ENCODE data around the gene GHITM.
"Not testable (repeated sequence)": the region's sequence is repeated elsewhere in the genome, so short reads cannot be mapped to it uniquely, and the experiment has no call there.

The GHITM gene

DNA sequence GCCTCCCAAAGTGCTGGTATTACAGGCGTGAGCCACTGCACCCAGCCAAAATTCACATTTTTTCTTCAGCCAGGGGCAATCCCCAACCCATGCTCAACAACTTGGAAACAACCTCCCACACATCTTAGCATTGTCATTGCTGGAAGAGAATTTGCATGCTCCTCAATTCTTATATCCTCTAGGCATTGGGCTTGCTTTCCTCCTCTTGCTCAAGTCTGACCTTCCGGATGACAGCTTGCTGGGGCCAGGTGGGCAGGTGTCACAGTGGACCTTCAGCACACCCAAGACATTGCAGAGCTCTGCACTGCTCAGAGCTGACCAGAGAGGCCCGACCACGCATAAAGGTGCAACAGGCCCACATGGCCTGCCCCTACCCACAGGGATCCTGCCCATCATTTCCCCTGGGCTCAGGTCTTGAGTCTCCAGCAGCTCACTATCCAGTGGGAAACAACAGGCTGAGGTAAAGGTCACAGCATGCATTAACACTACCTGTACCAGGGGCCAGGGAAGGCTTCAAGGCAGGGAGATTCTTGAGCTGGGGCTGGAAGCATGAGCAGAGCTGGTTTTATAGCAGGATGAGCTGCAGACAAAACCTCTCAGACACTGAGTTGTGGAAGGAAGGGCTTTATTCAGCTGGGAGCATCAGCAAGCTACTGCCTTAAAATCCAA is 27.4 kb downstream of the GHITM start:
- DNase-seq (ENCODE audit: low read depth): no peak
- Histone ChIP-seq H3K4me3 (ENCODE audit: low read length) (no peak overlapping the region), H3K36me3 (ENCODE audit: control insufficient read depth, insufficient read depth, low read length, severe bottlenecking) (no peaks in the 10 kb centered on the region), H3K27me3 (replicated peaks; ENCODE audit: control insufficient read depth, insufficient read depth, low read length) (peaks cover 20% of the 10 kb centered on the region), H3K4me1 (ENCODE audit: control insufficient read depth, insufficient read depth, low read length) (peaks cover 2% of the 10 kb centered on the region), H3K9ac (ENCODE audit: low read length) (no peak overlapping the region), H3K9me3 (ENCODE audit: control insufficient read depth, low read length) (no peaks in the 10 kb centered on the region)

DNA sequence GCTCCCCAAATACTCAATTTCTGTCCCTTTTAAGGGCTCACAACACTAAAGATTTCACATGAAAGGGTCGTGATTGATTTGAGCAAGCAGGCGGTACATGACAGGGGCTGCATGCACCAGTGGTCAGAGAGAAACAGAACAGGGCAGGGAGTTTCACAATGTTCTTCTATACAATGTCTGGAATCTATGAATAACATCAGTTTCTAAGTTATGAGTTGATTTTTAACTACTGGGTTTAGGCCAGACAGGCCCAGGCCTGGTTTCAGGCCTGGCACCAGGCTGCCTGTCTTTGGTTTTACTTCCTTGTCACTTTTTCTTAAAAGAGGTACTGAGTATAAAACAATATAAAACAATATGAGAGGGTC is 28.0 kb downstream of the GHITM start:
- not testable (repeated sequence) for DNase-seq (ENCODE audit: low read depth); H3K9ac ChIP-seq (ENCODE audit: low read length); H3K4me3 ChIP-seq (ENCODE audit: low read length); H3K9me3 ChIP-seq (ENCODE audit: control insufficient read depth, low read length); H3K36me3 ChIP-seq (ENCODE audit: control insufficient read depth, insufficient read depth, low read length, severe bottlenecking); H3K4me1 ChIP-seq (ENCODE audit: control insufficient read depth, insufficient read depth, low read length)
- H3K27me3 ChIP-seq (replicated peaks; ENCODE audit: control insufficient read depth, insufficient read depth, low read length): peaks cover 20% of the 10 kb centered on the region

DNA sequence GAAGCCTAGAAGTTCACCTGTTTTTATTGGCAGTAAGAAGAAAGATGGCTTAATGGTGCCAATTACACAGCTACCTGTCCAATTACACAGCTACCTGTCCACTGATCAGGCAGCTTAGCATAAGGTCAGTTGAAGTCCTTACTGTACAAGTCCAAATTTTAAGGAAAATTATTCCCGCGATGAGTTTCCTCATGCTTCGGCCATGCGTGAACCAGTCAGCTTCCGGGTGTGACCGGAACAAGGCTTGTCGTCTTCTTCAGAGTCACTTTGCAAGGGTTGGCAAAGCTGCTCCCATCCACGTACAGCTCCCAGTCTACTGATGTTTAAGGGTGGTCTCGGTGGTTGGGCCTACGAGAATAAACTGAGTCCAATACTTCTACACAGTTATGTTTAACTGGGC is 29.1 kb downstream of the GHITM start:
- H3K36me3 ChIP-seq (ENCODE audit: control insufficient read depth, insufficient read depth, low read length, severe bottlenecking); H3K9ac ChIP-seq (ENCODE audit: low read length); H3K9me3 ChIP-seq (ENCODE audit: control insufficient read depth, low read length); H3K4me3 ChIP-seq (ENCODE audit: low read length); DNase-seq (ENCODE audit: low read depth); H3K4me1 ChIP-seq (ENCODE audit: control insufficient read depth, insufficient read depth, low read length): not testable (repeated sequence)
- peaks cover 12% of the 10 kb centered on the region for H3K27me3 ChIP-seq (replicated peaks; ENCODE audit: control insufficient read depth, insufficient read depth, low read length)

DNA sequence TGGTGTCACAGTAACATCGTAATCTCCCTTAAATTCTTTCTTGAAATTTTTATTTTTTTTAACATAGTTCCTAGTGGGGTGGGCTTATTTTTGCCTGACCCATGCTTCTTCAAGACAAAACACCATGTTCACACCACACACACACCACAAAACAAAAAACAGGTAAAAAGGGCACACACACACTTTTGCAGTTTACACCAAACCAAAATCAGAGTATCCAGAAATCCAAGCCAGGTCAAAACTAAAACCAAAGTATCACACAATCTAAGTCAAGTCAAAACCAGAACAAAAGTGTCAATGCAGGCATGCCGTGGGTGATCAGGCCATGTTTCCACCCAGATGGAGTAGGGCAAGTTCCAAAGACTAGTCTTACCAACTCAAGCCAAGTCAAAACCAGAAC is 31.9 kb downstream of the GHITM start:
- not testable (repeated sequence) for H3K4me3 ChIP-seq (ENCODE audit: low read length); H3K36me3 ChIP-seq (ENCODE audit: control insufficient read depth, insufficient read depth, low read length, severe bottlenecking); H3K9ac ChIP-seq (ENCODE audit: low read length); H3K27me3 ChIP-seq (replicated peaks; ENCODE audit: control insufficient read depth, insufficient read depth, low read length); H3K4me1 ChIP-seq (ENCODE audit: control insufficient read depth, insufficient read depth, low read length); H3K9me3 ChIP-seq (ENCODE audit: control insufficient read depth, low read length); DNase-seq (ENCODE audit: low read depth)

DNA sequence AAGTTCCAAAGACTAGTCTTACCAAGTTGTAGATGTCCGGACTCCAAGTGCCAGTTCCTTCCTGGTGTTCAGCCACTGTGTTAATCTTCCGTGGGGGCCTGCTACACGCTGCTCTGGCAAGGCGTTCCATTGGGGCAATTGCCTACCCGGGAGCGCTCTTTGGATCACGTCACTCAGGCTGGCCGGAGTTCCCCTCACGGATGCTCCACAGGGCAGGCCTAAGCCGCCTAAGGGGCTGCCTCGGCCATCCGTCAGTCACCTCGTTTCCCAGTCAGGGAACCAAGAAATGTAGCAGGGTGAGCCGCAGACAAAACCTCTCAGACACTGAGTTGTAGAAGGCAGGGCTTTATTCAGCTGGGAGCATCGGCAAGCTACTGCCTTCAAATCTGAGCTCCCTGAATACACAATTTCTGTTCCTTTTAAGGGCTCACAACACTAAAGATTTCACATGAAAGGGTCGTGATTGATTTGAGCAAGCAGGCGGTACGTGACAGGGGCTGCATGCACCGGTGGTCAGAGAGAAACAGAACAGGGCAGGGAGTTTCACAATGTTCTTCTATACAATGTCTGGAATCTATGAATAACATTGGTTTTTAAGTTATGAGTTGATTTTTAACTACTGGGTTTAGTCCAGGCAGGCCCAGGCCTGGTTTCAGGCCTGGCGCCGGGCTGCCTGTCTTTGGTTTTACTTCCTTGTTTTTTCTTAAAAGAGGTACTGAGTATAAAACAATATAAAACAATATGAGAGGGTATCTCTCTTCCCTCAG is 32.6 kb downstream of the GHITM start:
- not testable (repeated sequence) for H3K4me1 ChIP-seq (ENCODE audit: control insufficient read depth, insufficient read depth, low read length); DNase-seq (ENCODE audit: low read depth); H3K9me3 ChIP-seq (ENCODE audit: control insufficient read depth, low read length); H3K9ac ChIP-seq (ENCODE audit: low read length); H3K27me3 ChIP-seq (replicated peaks; ENCODE audit: control insufficient read depth, insufficient read depth, low read length); H3K36me3 ChIP-seq (ENCODE audit: control insufficient read depth, insufficient read depth, low read length, severe bottlenecking); H3K4me3 ChIP-seq (ENCODE audit: low read length)

DNA sequence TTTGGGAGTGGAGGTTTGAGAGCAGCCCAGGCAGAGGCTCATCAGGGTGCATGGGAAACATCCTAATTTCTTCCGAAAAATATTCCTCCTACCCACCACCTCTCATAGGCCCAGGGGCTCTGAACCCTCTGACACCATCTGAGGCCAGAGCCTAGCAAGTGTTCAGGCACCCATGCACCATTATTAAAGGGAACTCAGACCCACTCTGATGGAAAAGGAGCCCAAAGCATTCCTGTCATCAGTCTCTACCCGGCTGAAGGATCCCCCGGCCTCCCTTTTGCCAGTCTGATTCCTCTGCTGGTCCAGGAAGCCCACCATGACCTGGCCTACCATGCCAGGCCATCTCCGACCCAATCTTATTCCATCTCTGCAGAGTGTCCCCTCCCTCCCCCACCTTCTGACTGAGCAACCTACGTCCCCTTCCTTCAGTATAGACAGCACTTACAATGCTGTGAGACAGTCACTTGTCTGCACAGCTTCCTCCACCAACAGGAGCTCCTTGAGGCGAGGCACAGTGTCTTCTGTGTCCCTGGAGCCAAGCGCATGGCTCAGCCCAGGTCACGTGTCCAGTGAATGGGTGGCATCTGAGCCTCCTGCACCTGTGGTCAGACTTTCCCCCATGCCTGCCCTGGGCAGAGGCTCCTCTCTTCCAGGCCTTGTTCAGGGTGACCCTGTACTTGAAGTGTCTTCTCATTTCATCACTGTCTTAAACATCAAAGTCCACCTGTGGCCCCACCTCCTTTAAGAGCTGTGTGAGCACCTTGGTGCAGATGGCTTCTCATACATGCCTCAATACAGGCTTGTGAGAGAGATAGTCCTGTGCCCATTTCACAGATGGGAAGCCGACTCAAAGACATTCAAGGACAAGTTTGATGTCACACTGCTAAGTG is 33.4 kb downstream of the GHITM start:
- no peak for DNase-seq (ENCODE audit: low read depth)
- H3K36me3 ChIP-seq (ENCODE audit: control insufficient read depth, insufficient read depth, low read length, severe bottlenecking): no peaks in the 10 kb centered on the region
- no peaks in the 10 kb centered on the region for H3K27me3 ChIP-seq (replicated peaks; ENCODE audit: control insufficient read depth, insufficient read depth, low read length)
- H3K4me3 ChIP-seq (ENCODE audit: low read length): no peak overlapping the region
- H3K9me3 ChIP-seq (ENCODE audit: control insufficient read depth, low read length): no peaks in the 10 kb centered on the region
- no peak overlapping the region for H3K9ac ChIP-seq (ENCODE audit: low read length)
- H3K4me1 ChIP-seq (ENCODE audit: control insufficient read depth, insufficient read depth, low read length): no peaks in the 10 kb centered on the region

DNA sequence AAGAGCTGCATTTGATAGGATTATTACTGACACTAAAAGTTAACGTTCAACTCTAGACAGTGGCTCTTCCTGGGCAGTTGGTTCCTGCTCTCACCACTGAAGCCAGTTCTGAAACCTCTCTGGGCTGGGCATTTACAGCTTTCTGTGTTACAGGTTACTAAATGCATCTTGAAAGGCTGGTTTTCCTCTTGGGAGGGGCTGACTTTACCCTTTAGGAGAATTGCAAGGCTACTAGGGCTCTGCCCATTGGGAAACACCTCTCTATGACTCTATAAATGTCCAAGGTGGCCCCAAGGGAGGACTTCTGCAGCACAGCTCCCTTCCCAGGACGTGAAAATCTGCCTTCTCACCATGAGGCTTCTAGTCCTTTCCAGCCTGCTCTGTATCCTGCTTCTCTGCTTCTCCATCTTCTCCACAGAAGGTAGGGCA is 34.2 kb downstream of the GHITM start, which contains the start of gene GPR15LG:
TSS of gene GPR15LG (plus strand) at position 301 of the 429 bp plus-strand sequence. CDS start at position 352, 51 bp downstream.
- no peaks in the 10 kb centered on the region for H3K36me3 ChIP-seq (ENCODE audit: control insufficient read depth, insufficient read depth, low read length, severe bottlenecking)
- no peaks in the 10 kb centered on the region for H3K9me3 ChIP-seq (ENCODE audit: control insufficient read depth, low read length)
- no peaks in the 10 kb centered on the region for H3K27me3 ChIP-seq (replicated peaks; ENCODE audit: control insufficient read depth, insufficient read depth, low read length)
- no peak for DNase-seq (ENCODE audit: low read depth)
- H3K4me3 ChIP-seq (ENCODE audit: low read length): no peak within 1 kb of the TSS
- H3K9ac ChIP-seq (ENCODE audit: low read length): no peak within 1 kb of the TSS
- no peaks in the 10 kb centered on the region for H3K4me1 ChIP-seq (ENCODE audit: control insufficient read depth, insufficient read depth, low read length)

DNA sequence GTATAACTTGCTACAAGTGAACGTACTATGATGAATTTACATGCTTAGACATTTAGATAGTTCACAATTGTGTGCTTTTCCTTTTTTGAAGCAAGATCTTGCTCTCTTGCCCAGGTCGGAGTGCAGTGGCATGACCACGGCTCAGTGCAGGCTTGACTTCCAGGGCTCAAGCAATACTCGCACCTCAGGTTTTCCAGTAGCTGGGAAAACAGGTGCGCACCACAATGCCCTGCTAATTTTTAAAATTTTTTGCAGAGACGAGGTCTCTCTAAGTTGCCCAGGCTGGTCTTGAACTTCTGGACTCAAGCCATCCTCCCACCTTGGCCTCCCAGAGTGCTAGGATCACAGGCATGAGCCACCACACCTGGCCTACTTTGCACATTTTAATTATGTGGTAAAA is 36.1 kb downstream of the GHITM start:
- Histone ChIP-seq H3K36me3 (ENCODE audit: control insufficient read depth, insufficient read depth, low read length, severe bottlenecking) (no peaks in the 10 kb centered on the region), H3K27me3 (replicated peaks; ENCODE audit: control insufficient read depth, insufficient read depth, low read length) (no peaks in the 10 kb centered on the region), H3K4me1 (ENCODE audit: control insufficient read depth, insufficient read depth, low read length) (no peaks in the 10 kb centered on the region), H3K4me3 (ENCODE audit: low read length) (no peak overlapping the region), H3K9ac (ENCODE audit: low read length) (no peak overlapping the region), H3K9me3 (ENCODE audit: control insufficient read depth, low read length) (no peaks in the 10 kb centered on the region)
- no peak for DNase-seq (ENCODE audit: low read depth)

DNA sequence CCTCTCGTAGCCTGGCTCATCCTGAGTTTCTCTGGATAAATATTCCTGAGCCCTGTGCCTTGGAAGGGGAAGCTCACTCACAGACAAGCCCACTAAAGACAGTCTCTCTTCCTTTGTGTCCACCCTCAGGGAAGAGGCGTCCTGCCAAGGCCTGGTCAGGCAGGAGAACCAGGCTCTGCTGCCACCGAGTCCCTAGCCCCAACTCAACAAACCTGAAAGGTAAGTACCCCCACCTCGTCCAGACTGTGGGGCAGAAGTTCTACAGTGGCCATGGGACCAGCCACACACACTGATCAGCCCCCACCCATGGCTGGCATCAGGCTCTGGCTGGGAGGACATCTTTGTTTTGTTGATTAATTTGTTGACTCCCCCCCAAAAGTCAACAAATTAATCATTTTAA is 37.0 kb downstream of the GHITM start:
- no peak for DNase-seq (ENCODE audit: low read depth)
- no peaks in the 10 kb centered on the region for H3K27me3 ChIP-seq (replicated peaks; ENCODE audit: control insufficient read depth, insufficient read depth, low read length)
- H3K36me3 ChIP-seq (ENCODE audit: control insufficient read depth, insufficient read depth, low read length, severe bottlenecking): no peaks in the 10 kb centered on the region
- no peaks in the 10 kb centered on the region for H3K4me1 ChIP-seq (ENCODE audit: control insufficient read depth, insufficient read depth, low read length)
- H3K4me3 ChIP-seq (ENCODE audit: low read length): no peak overlapping the region
- no peaks in the 10 kb centered on the region for H3K9me3 ChIP-seq (ENCODE audit: control insufficient read depth, low read length)
- H3K9ac ChIP-seq (ENCODE audit: low read length): no peak overlapping the region

DNA sequence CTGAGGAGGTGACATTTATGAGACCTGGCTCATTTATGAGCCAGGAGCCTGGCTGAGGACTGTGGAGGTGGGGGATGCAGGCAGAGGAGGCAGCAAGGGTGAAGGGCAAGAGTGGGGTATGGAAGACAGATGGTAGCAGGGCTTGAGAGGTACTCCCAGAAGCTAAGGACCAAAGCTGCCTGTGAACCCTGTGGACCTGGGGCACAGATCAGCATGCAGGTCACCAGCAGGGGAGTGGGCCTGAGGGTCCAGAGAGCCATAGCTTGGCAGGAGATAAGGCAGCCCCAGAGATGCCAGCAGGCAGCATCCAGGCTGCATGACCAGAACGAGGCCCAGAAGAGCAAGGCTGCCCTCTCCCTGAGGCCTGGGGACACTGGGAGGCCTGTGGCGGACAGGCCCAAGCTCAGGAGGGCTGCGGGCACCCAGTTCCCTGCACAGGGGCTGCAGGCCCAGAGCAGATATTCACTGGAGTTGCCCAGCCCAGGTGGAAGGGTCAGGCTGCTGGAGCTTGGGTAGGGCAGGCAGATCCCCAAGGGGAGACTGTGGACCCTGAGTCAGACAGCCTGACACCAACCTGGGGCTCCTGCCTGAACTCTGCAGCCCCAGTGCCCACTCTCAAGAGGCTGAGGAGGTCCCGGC is 37.6 kb downstream of the GHITM start:
- no peaks in the 10 kb centered on the region for H3K9me3 ChIP-seq (ENCODE audit: control insufficient read depth, low read length)
- no peaks in the 10 kb centered on the region for H3K4me1 ChIP-seq (ENCODE audit: control insufficient read depth, insufficient read depth, low read length)
- no peak overlapping the region for H3K9ac ChIP-seq (ENCODE audit: low read length)
- DNase-seq (ENCODE audit: low read depth): no peak
- H3K4me3 ChIP-seq (ENCODE audit: low read length): no peak overlapping the region
- H3K27me3 ChIP-seq (replicated peaks; ENCODE audit: control insufficient read depth, insufficient read depth, low read length): peaks cover 3% of the 10 kb centered on the region
- H3K36me3 ChIP-seq (ENCODE audit: control insufficient read depth, insufficient read depth, low read length, severe bottlenecking): no peaks in the 10 kb centered on the region

Measured in adipocyte (in vitro differentiated cells).